Raji (cell line): ENCODE measurements around the gene SLAMF1.

Source experiments
- POLR2A ChIP-seq: IDR thresholded peaks from 2 replicates; pipeline ENCODE4 v1.6.1; 2011; ENCODE audit warnings: low read depth, low read length, control low read depth; ENCODE audit not compliant: insufficient read depth

SLAMF1 gene

GRCh38 chr1:160622501-160623226 is 24.2 kb downstream of the SLAMF1 start:
- no peak for TF ChIP-seq POLR2A

GRCh38 chr1:160621633-160622413 is 25.0 kb downstream of the SLAMF1 start:
- no peak for TF ChIP-seq POLR2A

DNA sequence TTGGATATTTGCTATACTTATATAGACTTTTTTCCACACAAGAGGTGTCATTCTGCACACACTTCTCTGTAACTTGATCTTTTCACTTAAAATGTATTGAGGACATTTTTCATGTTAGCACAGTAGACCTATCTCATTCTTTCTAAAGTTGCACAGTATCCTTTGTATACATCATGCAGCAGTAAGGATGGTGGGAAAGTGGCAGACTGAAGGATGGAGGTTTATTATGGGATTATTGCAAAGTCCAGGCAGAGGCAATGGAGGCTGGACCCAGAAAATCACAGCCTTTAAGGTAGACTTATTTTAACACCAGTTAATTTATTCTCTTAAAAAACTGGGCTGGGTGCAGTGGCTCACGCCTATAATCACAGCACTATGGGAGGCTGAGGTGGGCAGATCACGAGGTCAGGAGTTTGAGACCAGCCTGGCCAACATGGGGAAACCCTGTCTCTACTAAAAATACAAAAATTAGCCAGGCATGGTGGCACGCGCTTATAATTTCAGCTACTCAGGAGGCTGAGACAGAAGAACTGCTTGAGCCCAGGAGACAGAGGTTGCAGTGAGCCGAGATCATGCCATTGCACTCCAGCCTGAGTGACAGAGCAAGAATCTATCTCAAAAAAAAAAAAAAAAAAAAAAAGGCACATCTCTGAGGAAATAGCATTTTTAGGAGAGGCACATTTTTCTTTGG is 25.8 kb downstream of the SLAMF1 start:
- TF ChIP-seq POLR2A: no peak

DNA sequence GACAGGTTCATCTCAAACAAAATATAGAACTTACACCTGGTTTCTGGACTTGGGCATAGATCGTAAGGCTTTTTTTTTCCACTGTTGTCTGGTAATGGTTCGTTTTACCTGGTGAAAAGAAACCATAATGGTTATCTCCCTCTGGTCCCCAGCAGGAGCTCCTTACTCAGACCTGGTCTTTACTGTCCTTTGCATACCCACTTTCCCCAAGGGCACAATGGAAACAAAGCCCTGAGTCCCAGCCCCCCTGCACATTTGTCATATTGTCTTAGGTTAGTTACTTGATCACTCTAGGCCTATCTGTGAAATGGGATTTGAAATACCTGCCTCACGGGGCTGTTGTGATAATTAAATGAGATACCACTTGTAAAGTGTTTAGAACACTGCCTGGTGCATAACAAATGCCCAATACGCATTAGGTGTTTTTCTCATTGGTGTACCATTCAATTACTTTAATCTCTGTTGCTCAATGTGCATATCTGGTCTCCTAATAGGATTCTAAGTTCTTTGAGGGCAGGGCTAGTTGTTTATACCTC is 27.0 kb downstream of the SLAMF1 start:
- no peak for TF ChIP-seq POLR2A

- TF ChIP-seq POLR2A: no peak
Observed at GRCh38 chr1:160618763-160619274, 28.0 kb downstream of the SLAMF1 start.

DNA sequence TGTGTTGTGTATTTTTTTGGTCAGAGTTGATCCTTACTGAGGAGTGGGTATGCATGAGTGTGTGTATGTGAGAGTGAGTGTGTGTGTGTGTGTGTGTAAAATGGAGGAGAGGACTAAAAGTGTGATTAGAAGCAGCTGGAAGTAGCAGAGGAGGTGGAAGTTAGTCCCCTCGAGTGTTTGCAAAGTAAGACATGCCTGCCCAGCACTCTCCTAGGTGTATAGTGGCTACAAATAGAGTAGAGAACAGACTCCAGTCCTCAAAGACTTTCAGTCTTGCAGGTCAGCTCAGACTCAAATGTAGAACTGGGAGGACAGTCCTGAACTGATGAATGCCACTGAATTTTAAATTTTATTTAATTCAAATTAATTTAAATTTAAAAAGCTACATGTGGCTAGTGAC is 28.5 kb downstream of the SLAMF1 start:
- TF ChIP-seq POLR2A: no peak

- no peak for TF ChIP-seq POLR2A
Observed at GRCh38 chr1:160615660-160616059, 31.2 kb downstream of the SLAMF1 start.

DNA sequence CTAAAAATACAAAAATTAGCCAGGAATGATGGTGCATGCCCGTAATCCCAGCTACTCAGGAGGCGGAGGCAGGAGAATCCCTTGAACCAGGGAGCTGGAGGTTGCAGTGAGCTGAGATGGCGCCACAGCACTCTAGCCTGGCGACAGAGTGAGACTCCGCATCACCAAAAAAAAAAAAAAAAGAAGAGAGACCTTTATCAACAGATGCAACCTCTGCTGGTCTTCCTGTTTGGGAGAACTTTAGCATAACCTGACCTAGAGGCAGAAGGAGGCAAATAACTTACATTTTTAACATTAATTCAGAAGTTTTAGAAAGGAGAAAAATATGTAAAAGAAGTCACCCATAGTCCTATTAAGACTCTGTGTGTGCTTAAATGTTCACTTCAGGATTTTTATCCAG is 32.4 kb downstream of the SLAMF1 start:
- no peak for TF ChIP-seq POLR2A

- no peak for TF ChIP-seq POLR2A
Observed at GRCh38 chr1:160612613-160613218, 34.1 kb downstream of the SLAMF1 start.

- no peak for TF ChIP-seq POLR2A
Observed at GRCh38 chr1:160610569-160611242, 36.1 kb downstream of the SLAMF1 start.

GRCh38 chr1:160608941-160609340 is 37.9 kb downstream of the SLAMF1 start:
- no peak for TF ChIP-seq POLR2A

DNA sequence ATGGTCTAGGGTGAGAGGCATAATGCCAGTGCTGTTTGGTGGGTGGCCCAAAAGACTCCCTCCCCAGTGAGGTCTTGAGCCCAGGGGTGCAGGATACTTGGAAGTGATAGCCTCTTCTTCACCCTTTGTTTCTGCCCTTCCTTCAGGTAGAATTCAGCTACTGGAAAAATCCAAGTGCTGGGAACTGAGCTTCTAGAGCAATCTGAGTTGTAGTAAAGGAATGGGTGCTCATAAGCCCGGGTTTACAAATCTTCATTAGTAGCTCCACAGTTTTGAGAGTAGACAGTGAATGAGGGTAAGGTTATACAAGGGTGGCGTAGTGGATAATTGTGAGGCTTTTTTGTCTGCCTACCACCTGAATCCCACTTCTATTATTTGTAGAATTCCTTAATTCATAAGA is 38.3 kb downstream of the SLAMF1 start:
- no peak for TF ChIP-seq POLR2A

GRCh38 chr1:160608057-160608456 is 38.8 kb downstream of the SLAMF1 start:
- TF ChIP-seq POLR2A: no peak

- TF ChIP-seq POLR2A: no peak
Observed at GRCh38 chr1:160607672-160608032, 39.2 kb downstream of the SLAMF1 start.
